T1000 (cell line): Measurements from ENCODE around the gene ARL13B.
"Not testable (repeated sequence)": the region's sequence is repeated elsewhere in the genome, so short reads cannot be mapped to it uniquely, and the experiment has no call there.

Experiments
- DNase-seq: peaks from one replicate; lab custom pipeline; 2025; ENCODE audit warnings: mixed read lengths; lab: John Stamatoyannopoulos, UW

ARL13B gene

DNA sequence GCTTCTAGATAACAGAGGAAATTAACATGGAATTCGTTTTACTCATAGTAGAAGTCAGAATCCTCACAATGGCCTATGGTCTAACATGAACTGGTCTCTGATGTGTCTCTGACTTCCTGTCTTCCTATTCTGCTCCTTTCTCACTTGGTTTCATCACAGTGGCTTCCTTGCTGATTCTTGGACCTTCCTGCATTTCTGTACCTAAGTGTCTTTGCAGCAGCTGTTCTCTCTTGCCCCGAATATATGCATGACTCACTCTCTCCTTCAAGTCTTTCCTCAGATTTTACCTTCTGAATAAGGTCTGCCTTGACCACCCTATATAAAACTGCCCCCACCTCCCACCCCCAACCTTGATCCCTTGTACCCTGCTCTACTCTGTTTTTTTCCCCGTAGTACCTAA is 14.1 kb downstream of the ARL13B start:
- no peak for DNase-seq

DNA sequence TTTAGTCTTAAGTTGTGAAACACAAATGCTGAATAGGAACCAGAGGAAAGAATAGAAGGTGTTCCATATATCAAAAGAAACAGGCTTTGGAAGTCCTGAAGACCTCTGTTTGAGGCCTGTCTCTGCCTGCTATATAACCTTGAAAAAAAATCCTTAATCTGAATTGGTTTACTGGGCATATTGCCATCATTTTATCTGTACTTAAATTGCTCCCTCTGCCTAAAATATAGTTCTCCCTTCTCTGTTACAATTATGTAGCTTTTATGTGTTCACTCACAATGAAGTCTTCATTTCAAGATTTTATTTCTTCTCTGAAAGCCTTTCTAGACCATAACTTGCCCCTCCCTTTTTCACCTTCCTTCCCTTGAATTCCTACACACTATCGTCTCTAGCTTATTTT is 21.2 kb downstream of the ARL13B start:
- DNase-seq, result no peak

DNA sequence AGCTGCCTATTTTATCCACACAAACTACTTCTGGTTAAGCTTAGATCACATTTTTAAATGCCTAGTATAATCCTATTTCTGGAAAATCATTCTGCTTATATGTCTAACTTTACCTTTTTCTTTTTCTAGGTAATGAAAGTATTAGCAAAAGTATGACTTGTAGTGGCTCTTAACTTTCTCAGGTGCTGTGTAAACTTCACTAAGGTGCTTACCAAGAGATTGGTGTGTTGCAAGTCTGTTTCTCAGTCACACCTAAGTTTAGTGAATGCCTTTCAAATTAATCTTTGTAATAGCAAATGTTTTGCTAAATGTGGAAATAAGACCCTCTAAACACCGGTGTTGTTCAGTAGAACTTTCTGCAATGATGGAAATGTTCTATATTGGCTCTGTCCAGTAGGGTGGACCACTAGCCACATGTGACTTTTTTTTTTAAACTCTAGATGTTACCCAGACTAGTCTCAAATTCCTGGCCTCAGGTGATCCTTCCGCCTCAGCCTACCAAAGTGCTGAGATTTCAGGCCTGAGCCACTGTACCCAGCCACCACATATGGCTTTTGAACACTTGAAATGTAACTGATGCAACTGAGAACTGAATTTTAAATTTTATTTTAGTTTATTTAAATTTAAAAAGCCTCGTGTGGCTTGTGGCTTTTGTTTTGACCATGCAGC is 22.0 kb downstream of the ARL13B start:
- DNase-seq, result no peak

DNA sequence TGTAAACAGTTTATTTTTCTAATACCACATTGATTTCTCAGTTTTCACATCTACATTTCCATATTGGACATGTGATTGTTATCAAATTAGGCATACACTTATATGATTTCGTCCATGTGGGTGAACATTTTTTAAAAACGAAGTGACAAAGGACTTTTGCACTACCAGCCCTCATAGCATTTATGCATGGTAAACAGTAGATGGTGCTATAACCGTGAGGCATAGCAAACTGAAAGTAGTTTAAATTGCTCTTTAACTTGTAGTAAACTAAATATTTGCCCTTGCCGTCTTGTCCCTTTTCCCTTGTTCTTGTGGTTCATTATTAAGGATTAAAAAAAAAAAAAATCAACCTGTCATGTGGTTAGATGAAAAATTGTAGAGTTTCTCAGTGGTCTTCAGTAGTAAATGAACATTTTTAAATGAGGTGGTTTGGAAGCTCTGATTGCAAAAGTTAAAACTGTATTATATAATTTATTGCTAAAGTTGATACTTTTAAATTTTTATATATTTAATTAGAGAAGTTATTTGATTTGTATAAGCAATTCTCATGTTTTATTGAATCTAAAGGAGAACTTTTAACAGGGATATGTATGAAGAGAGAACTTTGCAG is 24.5 kb downstream of the ARL13B start:
- no peak for DNase-seq

DNA sequence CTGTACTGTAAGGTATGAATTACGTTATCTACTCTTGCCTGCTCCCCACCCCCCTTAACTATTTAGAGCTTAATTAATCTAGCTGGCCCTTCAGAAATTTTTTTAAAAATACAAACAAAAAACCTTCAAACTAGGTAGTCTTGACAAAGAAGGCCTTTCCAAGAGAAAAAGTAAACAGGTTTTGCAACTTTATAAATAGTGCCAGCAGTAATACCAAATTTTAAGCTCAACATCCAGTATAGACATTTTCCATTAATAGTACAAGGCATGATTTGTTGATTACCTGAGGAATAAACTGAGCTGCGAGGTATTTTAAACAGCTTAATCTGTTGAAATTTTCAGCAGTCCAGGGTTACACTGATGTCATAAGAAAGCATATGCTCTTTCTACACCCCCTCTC is 28.3 kb downstream of the ARL13B start:
- DNase-seq, result no peak

DNA sequence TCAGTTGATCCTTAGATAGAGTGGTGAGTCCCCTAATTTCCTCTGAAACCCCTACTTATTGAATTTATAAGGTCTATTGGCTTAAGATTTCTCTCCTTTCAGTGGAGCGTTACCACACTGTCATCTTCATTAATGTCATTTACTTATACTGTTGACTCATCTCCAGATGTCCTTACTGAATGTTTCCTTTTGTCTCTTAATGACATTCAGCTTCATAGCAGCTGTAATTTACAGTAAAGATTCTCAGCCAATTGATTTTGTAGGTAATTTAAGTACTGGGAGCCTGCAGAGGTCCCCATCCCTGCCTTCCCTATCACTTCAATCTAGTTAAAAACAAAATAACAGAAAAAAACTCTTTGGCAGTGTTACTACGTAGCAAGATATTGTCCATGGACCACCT is 29.7 kb downstream of the ARL13B start:
- no peak for DNase-seq

DNA sequence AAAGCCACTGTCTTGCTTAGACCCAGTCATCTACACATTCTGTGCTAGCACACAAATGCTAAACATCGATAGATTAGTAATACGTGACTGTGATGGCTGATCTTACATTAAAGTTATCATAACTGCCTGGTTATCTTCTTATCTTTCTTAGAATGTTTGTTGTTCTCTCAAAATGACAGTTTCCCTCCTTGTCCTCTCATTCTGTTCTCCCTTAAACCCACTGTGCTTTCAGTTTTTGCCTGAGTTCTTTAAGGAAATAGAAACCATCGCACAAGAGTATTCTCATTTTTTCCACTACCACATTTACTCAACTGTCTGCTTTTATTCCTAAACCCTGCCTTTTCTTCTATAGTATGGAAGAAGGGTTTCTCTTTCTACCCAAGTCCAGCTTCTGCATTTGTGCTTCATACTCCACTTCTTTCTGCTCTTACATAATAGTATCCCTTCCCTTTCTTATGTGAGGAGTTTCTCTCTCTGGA is 31.3 kb downstream of the ARL13B start:
- no peak for DNase-seq

DNA sequence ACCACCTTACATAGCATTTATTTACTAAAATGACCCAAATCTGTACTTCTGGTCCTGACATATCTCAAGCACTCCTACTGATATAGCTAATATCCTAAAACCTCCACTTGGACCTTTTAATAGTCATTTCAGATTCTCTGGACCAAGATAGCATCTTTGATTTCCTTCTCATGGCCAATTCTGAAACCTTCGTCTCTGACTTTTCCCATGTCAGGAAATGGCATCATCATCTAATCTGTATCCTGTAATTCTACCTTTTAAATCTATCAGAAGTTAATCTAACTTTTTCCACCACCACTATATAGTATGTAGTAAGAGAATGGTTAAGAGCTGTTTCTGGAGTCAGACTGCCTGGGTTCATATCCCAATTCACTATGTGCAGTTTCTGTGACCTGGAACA is 32.2 kb downstream of the ARL13B start:
- DNase-seq, result no peak

DNA sequence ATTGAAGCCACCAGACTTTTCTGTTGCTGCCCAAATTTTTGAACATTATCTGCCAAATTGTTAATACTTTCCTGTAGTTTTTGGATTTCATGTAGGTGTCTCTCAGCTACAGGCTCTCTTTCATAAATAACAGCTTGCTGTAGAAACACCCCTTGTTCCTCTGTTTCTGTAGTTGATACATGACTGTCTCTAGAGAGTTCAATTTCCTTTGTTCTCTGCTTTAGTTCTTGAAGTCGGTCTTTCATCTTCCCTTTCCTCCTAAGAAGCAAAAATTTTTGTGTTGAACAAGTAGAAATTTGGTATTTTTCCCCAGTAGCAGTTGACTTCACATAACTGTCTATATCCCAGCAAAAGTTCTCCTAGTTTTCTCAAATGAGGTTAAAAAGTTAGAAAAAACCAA is 35.1 kb downstream of the ARL13B start:
- DNase-seq, result no peak

DNA sequence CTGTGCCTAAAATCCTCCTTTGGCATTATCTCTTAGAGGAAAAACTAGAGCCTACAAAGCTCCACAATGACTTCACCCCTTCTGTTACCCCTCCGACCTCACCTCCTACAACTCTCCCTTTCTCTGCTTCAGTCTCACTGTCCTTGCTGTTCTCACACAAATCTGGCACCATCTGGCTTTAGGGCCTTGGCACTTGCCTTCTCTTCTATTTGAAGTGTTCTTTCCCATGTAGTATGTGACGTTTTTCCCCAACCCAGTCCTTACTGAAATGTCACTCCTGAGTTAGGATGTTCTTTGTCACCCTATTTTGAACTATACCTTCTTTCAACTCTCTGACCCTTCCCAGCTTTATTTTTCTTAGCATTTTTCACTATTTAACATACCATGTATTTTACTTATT is 39.7 kb downstream of the ARL13B start:
- DNase-seq, result no peak

DNA sequence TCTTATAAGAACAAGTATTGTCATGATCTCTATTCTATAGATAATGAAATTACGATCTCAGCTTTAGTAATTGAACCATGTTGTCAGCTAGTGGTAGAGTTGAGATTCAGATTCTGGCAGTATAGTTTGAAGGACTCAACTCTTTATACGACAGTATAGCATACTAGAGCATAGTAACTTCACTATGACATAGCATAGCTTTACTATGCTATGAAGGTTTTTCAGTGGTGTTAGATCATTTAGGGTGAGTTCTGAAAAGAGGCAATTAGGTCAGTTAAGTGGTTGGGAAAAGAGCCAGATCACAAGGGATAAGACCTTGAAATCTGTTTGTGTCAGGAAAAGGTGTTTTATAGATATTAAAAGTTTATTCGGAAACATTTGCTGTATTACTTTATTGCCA is 40.3 kb downstream of the ARL13B start:
- no peak for DNase-seq

DNA sequence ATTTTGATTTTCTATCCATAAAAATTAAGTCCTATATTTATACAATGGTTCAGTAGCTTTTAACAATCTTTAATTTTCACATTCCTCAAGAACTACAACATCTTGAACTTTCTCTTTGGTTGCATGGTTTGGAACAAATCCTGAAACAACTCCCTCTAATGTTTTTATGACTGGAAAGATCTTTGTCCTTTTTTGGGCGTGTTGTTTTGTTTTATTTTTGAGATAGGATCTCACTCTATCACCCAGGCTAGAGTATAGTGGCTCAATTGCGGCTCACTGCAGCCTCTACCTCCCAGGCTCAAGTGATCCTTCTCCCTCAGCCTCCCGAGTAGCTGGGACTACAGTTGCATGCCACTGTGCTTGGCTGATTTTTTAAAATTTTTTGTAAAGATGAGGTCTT is 44.4 kb downstream of the ARL13B start:
- no peak for DNase-seq

DNA sequence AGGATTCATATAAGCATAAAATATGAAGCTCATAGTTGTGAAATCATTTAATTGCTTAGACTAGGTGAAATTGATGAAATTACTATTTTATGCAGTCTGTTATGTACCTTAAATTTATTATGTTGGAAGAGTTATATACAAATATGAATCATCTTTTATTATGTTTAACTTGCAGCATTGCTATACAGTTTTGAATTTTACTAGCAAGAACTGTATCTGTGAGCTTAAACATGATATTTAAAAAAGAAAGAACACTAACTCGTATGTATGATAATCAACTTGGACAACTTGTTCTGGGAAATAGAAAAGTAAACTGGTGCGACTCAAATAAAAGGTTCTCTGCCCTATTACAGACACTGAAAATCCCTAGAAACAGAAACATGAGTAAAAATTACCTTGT is 46.7 kb downstream of the ARL13B start:
- DNase-seq, result no peak

DNA sequence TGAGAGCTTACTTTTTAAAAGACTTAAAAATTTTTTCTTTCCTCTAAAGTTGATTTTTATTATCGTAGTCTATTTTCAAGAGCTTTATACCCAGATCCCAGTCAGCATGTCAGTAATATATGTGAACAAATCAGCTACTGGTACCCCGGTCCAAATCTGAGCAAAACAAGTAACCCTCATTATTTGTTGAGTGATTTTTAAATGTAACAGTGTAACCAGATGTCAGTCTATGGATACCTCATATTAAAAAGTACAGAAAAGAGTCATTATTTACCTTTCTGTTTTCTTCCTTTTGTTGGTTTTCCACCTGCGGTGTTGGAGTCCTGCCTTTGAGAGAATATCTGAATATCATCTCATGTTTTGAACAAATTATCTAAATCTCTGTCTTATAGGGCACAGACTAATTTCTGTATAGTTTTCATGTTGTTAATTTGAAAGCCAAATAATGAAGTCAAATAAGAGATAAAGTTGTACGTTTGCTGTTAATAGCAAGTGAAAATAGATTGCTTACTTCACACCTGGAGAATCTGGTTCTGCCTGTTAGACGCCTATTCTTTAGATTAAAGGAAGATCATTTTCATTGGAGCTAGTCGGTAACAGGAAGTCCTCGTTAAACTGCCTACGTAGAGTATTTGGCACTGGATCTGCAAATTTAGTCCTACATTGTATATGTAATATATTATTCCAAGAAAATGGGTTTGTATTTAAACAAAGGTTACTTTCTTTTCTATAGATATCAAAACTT is 48.3 kb downstream of the ARL13B start, which contains the start of gene STX19:
Gene STX19 (minus strand): TSS at position 505 of the 745 bp plus-strand sequence. CDS start 13,328 bp downstream, outside the sequence.
- DNase-seq, result no peak

DNA sequence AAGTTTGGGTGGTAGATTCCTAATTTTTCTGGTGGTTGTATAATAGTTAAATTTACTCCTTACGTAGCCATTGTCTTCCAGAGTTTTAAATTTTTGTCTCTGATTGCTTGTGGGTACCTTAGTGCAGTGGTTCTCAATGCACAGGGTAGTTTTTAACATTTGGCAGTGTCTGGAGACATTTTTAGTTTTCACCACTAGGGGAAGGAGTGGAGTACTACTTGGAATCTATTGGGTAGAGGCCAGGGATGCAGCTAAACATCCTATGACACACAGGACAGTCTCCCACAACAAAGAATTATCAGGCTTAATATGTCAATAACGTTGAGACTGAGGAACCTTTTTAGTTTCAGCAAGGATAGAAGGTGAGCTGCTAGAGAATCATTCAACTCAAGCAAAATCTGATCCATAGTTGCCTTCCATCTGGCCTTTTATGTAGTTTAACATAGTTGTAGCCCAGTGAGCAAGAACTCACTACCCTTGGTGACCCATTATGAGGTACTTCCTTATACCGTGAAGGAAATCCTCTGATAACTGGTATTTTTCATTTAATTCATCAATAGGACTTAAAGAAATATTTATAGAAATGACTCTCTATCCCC is 57.1 kb downstream of the ARL13B start:
- no peak for DNase-seq

DNA sequence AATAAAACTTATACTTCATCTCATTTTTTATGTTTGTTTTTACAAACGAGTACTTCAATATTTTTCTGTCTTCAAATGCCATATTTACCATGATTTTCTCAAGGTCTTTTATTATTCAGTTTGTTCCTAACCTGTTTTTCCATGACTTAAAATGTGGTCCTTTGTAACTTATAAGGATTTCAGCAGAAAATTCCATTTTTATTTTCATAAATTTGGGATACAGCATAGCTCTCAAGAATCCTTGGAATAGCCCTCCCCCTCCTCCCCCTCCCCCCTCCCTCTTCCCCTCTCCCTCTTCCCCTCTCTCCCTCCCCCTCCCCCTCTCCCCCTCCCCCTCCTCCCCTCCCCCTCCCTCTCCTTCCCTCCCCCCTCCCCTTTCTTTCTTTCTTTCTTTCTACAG is 63.3 kb downstream of the ARL13B start:
- no peak for DNase-seq

DNA sequence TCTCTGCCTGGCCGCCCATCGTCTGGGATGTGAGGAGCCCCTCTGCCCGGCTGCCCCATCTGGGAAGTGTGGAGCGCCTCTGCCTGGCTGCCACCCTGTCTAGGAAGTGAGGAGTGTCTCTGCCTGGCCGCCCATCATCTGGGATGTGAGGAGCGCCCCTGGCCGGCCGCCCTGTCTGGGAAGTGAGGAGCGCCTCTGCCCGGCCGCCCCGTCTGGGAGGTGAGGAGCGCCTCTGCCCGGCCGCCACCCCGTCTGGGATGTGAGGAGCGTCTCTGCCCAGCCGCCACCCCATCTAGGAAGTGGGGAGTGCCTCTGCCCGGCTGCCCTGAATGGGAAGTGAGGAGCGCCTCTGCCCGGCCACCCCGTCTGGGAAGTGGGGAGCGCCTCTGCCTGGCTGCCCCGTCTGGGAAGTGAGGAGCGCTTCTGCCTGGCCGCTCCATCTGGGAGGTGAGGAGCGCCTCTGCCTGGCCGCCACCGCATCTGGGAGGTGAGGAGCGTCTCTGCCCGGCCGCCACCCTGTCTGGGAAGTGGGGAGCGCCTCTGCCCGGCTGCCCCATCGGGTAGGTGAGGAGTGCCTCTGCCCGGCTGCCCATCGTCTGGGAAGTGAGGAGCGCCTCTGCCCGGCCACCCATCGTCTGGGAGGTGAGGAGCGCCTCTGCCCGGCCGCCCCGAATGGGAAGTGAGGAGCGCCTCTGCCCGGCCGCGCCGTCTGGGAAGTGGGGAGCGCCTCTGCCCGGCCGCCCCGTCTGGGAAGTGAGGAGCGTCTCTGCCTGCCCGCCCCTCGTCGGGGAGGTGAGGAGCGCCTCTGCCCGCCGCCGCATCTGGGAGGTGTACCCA is 64.4 kb downstream of the ARL13B start:
- DNase-seq, result not testable (repeated sequence)

DNA sequence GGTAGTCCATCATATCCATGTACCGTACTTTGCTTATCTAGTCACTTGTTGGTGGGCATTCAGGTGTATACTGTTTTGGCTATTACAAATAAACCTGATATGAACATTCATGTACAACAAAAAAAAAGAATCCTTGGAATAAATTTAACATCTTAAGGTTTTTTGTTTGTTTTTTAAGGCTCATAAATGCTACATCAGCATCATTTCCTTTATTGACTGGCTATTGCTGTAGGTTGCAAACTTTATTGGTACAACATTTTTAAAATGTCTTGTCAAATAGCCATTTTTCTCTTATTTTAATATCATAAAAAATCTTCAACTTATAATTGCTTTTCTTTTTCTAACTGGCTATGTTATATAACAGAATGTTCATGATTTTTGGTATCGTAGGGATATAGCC is 66.6 kb downstream of the ARL13B start:
- no peak for DNase-seq

DNA sequence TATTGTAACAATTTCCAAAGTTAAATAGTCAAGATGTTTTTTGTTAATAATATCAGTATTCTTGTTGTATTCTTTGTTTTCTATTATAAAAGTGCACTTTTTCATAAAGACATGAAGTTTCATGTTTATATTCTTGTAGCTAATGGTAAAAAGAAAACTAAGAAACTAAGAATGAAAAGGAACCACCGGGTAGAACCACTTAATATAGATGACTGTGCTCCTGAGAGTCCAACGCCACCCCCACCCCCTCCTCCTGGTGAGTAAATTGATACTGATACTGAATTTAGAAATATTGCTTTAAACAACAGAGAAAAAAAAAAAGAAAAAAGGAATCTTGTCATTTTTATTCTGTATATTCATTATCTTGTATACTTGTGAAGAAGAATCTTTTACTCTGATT is 69.3 kb downstream of the ARL13B start:
- DNase-seq, result no peak

DNA sequence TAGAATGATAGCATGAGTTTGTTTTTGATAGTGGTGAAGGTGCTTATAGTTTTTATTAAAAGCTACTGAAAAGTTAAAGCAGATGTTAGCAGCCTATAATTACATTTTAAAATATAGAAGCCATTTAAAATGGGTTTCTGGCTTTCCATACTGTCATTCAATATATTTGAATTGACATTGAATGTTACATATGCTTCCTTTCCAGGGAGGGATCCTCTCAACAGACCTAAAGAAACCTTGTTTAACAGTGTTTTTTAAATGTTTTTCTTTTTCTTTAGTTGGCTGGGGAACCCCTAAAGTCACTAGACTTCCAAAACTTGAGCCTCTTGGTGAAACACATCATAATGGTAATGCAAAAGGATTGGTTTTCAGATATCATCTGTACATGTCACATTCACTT is 70.6 kb downstream of the ARL13B start:
- no peak for DNase-seq

DNA sequence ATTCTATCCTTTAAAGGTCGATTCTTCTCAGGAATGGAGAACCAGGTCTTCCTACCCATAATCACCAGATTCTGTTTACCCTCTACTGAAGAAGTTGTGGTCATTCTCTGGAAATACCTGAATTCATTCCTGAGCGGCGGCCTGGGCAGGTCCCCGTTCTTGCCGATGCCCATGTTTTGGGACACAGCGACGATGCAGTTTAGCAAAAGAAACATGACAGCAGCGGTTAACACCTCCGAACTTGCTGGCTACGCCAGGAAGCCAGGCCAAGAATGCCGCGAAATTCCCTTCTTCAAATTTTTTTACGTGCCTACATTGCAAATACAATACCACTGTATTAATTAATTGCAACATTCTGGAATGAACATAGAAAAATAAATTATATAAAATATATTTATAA is 81.3 kb downstream of the ARL13B start:
- DNase-seq, result no peak
